ENCODE measurements around the gene AMT.

DNA sequence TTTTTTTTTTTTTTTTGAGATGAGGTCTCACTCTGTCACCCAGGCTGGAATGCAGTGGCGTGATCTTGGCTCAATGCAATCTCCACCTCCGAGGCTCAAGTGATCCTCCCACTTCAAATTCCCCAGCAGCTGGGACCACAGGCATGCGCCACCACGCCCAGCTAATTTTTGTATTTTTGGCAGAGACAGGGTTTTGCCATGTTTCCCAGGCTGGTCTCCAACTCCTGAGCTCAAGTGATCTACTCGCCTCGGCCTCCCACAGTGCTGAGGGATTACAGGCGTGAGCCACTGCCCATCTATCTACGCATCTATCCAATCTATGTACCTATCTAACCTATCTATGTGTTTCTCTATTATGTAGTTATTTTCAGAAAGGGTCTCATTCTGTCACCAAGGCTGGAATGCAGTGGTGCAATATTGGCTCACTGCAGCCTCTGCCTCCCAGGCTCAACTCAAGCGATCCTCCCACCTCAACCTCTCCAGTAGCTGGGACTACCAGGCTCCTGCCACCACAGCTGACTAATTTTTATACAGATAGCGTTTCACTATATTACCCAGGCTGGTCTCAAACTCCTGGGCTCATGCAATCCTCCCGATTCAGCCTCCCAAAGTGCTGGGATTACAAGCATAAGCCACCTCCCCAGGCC is 43.9 kb downstream of the AMT start:
- TF ChIP-seq, protein P1, sequence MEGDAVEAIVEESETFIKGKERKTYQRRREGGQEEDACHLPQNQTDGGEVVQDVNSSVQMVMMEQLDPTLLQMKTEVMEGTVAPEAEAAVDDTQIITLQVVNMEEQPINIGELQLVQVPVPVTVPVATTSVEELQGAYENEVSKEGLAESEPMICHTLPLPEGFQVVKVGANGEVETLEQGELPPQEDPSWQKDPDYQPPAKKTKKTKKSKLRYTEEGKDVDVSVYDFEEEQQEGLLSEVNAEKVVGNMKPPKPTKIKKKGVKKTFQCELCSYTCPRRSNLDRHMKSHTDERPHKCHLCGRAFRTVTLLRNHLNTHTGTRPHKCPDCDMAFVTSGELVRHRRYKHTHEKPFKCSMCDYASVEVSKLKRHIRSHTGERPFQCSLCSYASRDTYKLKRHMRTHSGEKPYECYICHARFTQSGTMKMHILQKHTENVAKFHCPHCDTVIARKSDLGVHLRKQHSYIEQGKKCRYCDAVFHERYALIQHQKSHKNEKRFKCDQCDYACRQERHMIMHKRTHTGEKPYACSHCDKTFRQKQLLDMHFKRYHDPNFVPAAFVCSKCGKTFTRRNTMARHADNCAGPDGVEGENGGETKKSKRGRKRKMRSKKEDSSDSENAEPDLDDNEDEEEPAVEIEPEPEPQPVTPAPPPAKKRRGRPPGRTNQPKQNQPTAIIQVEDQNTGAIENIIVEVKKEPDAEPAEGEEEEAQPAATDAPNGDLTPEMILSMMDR (IDR thresholded peaks at IDR 0.05), result no peak
- no peak for TF ChIP-seq POLR2A (IDR thresholded peaks at IDR 0.05)
